ENCODE measurements around the gene TSHZ2.

DNA sequence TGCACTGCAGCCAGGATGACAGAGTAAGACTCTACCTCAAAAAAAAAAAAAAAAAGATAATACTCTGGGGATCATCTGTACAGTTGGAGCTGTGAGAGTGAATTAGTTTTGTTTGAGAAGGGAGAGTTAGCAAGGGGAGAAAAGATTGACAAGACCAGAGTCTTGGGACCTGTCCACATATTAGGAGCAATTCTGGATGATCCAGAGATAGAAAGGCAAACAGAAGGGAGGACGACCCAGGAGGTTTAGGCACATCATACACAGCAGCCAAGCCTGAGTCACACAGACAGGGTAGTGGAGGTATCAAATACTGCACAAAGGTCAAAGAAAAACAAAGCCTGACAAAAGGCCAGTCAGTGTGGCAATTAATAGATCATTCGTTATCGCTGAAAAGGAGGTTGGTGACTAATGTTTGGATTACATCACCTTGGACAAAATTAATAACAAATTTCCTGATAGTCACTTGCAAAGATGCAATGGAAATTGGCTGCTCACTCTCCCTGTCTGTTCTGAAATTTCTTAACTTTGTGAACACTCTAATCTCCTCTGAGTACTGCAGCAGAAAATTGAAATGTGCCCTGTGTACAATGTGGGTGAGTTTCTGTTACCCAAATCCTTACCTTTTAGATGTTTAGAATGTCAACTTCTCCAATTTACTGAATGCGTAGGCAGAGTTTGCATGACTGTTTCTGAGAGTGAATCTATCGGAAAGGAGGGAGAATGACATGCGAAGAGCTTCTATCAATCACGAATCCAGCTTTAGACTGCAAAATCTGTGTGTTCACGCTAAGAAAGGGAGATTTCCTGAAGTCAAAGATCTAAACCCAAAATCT lies 105.4 kb downstream of the TSHZ2 start:
- TF ChIP-seq, protein P1, sequence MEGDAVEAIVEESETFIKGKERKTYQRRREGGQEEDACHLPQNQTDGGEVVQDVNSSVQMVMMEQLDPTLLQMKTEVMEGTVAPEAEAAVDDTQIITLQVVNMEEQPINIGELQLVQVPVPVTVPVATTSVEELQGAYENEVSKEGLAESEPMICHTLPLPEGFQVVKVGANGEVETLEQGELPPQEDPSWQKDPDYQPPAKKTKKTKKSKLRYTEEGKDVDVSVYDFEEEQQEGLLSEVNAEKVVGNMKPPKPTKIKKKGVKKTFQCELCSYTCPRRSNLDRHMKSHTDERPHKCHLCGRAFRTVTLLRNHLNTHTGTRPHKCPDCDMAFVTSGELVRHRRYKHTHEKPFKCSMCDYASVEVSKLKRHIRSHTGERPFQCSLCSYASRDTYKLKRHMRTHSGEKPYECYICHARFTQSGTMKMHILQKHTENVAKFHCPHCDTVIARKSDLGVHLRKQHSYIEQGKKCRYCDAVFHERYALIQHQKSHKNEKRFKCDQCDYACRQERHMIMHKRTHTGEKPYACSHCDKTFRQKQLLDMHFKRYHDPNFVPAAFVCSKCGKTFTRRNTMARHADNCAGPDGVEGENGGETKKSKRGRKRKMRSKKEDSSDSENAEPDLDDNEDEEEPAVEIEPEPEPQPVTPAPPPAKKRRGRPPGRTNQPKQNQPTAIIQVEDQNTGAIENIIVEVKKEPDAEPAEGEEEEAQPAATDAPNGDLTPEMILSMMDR (IDR thresholded peaks at IDR 0.05) = no peak
- TF ChIP-seq POLR2A (IDR thresholded peaks at IDR 0.05) = no peak

Data from heart left ventricle (tissue), 13 donors.